Prostate gland (tissue), 2 donors: ENCODE measurements around the gene CCR9. TPM values are rescaled to one million over a fixed set of nuclear protein-coding genes. Genes with fewer than 3 reads are reported as not detected.

Source experiments
- DNase-seq: peaks from one replicate; pipeline ENCODE4 v3.0.0-alpha.2; 2019; ENCODE audit warnings: low spot score
- H3K27ac ChIP-seq, 2 donors: fragments of 200-600 bp; sonication (generic); 2 replicates each; pipeline ENCODE4 v1.5.1; 2017 to 2019
- H3K27me3 ChIP-seq: fragments of 200-600 bp; sonication (generic); replicated peaks from 2 replicates; pipeline ENCODE4 v1.5.1; 2019; ENCODE audit not compliant: insufficient read depth
- H3K36me3 ChIP-seq, 2 donors: fragments of 200-600 bp; sonication (generic); 1 replicate in 1 of 2; 2 replicates in 1 of 2; pipeline versions ENCODE4 v1.5.1 to v1.8.1; 2017 to 2019
- H3K4me1 ChIP-seq: fragments of 200-600 bp; sonication (generic); replicated peaks from 2 replicates; pipeline ENCODE4 v1.5.1; 2019
- H3K4me3 ChIP-seq, 2 donors: fragments of 200-600 bp; sonication (generic); 2 replicates each; pipeline ENCODE4 v1.5.1; 2017 to 2019
- H3K9me3 ChIP-seq: fragments of 200-600 bp; sonication (generic); 2 replicates; pipeline ENCODE4 v1.5.1; 2017
- CTCF ChIP-seq, 4 experiments: fragments of 200-600 bp in 2 of 4; fragments of 450-650 bp in 2 of 4; sonication (generic) in 2 of 4; IDR thresholded peaks; 1 replicate in 3 of 4; 2 replicates in 1 of 4; pipeline ENCODE4 v1.5.1; 2016 to 2019; ENCODE audit warnings: antibody characterized with exemption in 4 of 4, mild to moderate bottlenecking in 2 of 4, moderate library complexity in 2 of 4
- POLR2A ChIP-seq: fragments of 450-650 bp; IDR thresholded peaks from one replicate; pipeline ENCODE4 v1.6.1; 2016; ENCODE audit warnings: antibody characterized with exemption, mild to moderate bottlenecking
- POLR2AphosphoS5 ChIP-seq: sonication (generic); formaldehyde crosslinking; IDR thresholded peaks from one replicate; pipeline ENCODE4 v1.6.1; 2017; ENCODE audit warnings: antibody characterized with exemption
- whole genome bisulfite sequencing: methylation state at CpG from one replicate; pipeline ENCODE4 v1.1.5; 2018; 5-methylcytosine and 5-hydroxymethylcytosine counted together
- intact Hi-C: fragments of 100-400 bp; cut with DNase I; formaldehyde crosslinking; loops from one replicate; pipeline ENCODE4 v1.14.2; 2022
- total RNA-seq, 2 donors: library from RNA; depleted of rRNA; stranded (reverse); fragments of >200 nt; gene quantifications; one replicate each; pipeline ENCODE4 v1.1.0, GENCODE V29; 2016

The CCR9 gene
- total RNA-seq, 2 donors from 2014 or later: 0.09 TPM; not detected in 1

GRCh38 chr3:45871780-45872179 is 14.6 kb upstream of the CCR9 start:
- H3K27ac ChIP-seq: no peak overlapping the region
- TF ChIP-seq CTCF (IDR thresholded peaks at IDR 0.05): no peak
- TF ChIP-seq POLR2AphosphoS5: no peak
- no peak for TF ChIP-seq POLR2A
- H3K4me1 ChIP-seq: no peaks in the 10 kb centered on the region
- WGBS: 80% methylated on average over 6 of the region's 6 CpGs
- no peaks in the 10 kb centered on the region for H3K9me3 ChIP-seq
- no peaks in the 10 kb centered on the region for H3K36me3 ChIP-seq
- no peaks in the 10 kb centered on the region for H3K27me3 ChIP-seq
- DNase-seq: no peak
- H3K4me3 ChIP-seq: no peak overlapping the region
- intact Hi-C loops: no loop called here

GRCh38 chr3:45872569-45872968 is 13.8 kb upstream of the CCR9 start:
- Histone ChIP-seq H3K36me3 (no peaks in the 10 kb centered on the region), H3K4me3 (no peak overlapping the region), H3K27ac (no peak overlapping the region), H3K27me3 (no peaks in the 10 kb centered on the region), H3K4me1 (no peaks in the 10 kb centered on the region), H3K9me3 (no peaks in the 10 kb centered on the region)
- TF ChIP-seq POLR2A (no peak), CTCF (IDR thresholded peaks at IDR 0.05) (no peak), POLR2AphosphoS5 (no peak)
- no peak for DNase-seq
- intact Hi-C loops: no loop called here
- WGBS: 84% methylated on average over 2 of the region's 2 CpGs

- H3K9me3 ChIP-seq: no peaks in the 10 kb centered on the region
- no peak overlapping the region for H3K4me3 ChIP-seq
- no peaks in the 10 kb centered on the region for H3K4me1 ChIP-seq
- no peak overlapping the region for H3K27ac ChIP-seq
- intact Hi-C loops: no loop called here
- no peak for DNase-seq
- TF ChIP-seq POLR2AphosphoS5 (no peak), CTCF (IDR thresholded peaks at IDR 0.05) (no peak), POLR2A (no peak)
- H3K27me3 ChIP-seq: no peaks in the 10 kb centered on the region
- no peaks in the 10 kb centered on the region for H3K36me3 ChIP-seq
Observed at GRCh38 chr3:45873036-45873435, 13.3 kb upstream of the CCR9 start.

GRCh38 chr3:45873638-45874037 is 12.7 kb upstream of the CCR9 start:
- 88% methylated on average over 4 of the region's 4 CpGs for WGBS
- TF ChIP-seq CTCF (IDR thresholded peaks at IDR 0.05) (no peak), POLR2AphosphoS5 (no peak), POLR2A (no peak)
- Histone ChIP-seq H3K27ac (no peak overlapping the region), H3K4me3 (no peak overlapping the region), H3K27me3 (no peaks in the 10 kb centered on the region), H3K4me1 (no peaks in the 10 kb centered on the region), H3K9me3 (no peaks in the 10 kb centered on the region), H3K36me3 (no peaks in the 10 kb centered on the region)
- intact Hi-C loops: no loop called here
- DNase-seq: no peak

- Histone ChIP-seq H3K36me3 (no peaks in the 10 kb centered on the region), H3K4me3 (no peak overlapping the region), H3K27me3 (no peaks in the 10 kb centered on the region), H3K9me3 (no peaks in the 10 kb centered on the region), H3K27ac (no peak overlapping the region), H3K4me1 (no peaks in the 10 kb centered on the region)
- no peak for DNase-seq
- 83% methylated on average over 5 of the region's 5 CpGs for WGBS
- intact Hi-C loops: no loop called here
- no peak for TF ChIP-seq POLR2A
- TF ChIP-seq CTCF (IDR thresholded peaks at IDR 0.05): no peak
- no peak for TF ChIP-seq POLR2AphosphoS5
Observed at GRCh38 chr3:45874677-45875346, 11.5 kb upstream of the CCR9 start.
